Keratinocyte (primary cell): ENCODE measurements around the gene LRP1B.

ENCODE experiments used
- EZH2 ChIP-seq: IDR thresholded peaks from one replicate; pipeline ENCODE4 v1.6.1; 2012; ENCODE audit warnings: inconsistent platforms, mild to moderate bottlenecking, low read length, moderate library complexity
- TF ChIP-seq, protein P1 (sequence below), 3 experiments: IDR thresholded peaks in 1 of 3; conservative IDR thresholded peaks in 1 of 3; optimal IDR thresholded peaks in 1 of 3; 2 replicates in 2 of 3; 3 replicates in 1 of 3; pipeline versions ENCODE3 to v1.5.1; 2011; ENCODE audit warnings: low read length in 3 of 3, mild to moderate bottlenecking in 3 of 3, moderate library complexity in 2 of 3, control low read depth in 1 of 3, inconsistent platforms in 1 of 3; ENCODE audit not compliant: insufficient read depth in 2 of 3; ENCODE audit errors: extremely low read depth in 1 of 3

DNA sequence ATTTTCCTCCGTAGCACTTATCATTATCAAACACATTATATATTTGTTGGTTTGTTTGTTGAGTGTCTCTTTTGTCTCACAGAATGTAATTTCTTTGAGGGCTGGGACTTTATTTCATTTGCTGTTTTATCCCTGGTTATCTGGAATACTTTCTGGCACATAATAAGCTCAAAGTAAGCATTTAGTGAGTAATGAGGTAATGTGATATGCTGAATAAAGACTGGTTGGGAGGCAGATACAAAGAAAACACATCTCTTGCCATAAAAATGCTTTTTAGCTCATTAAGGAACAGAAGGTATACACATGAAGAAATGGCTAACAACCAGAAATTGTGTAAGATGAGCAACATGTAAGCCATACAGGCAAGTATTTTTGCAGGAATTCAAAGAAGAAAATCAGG is 1411.8 kb downstream of the LRP1B start:
- TF ChIP-seq, protein P1, sequence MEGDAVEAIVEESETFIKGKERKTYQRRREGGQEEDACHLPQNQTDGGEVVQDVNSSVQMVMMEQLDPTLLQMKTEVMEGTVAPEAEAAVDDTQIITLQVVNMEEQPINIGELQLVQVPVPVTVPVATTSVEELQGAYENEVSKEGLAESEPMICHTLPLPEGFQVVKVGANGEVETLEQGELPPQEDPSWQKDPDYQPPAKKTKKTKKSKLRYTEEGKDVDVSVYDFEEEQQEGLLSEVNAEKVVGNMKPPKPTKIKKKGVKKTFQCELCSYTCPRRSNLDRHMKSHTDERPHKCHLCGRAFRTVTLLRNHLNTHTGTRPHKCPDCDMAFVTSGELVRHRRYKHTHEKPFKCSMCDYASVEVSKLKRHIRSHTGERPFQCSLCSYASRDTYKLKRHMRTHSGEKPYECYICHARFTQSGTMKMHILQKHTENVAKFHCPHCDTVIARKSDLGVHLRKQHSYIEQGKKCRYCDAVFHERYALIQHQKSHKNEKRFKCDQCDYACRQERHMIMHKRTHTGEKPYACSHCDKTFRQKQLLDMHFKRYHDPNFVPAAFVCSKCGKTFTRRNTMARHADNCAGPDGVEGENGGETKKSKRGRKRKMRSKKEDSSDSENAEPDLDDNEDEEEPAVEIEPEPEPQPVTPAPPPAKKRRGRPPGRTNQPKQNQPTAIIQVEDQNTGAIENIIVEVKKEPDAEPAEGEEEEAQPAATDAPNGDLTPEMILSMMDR (optimal IDR thresholded peaks at IDR 0.05 in 1 of 3, IDR thresholded peaks at IDR 0.05 in 1 of 3, conservative IDR thresholded peaks at IDR 0.05 in 1 of 3; ENCODE audit: extremely low read depth in 1 of 3, insufficient read depth in 2 of 3, low read length in 3 of 3) = no peak
- TF ChIP-seq EZH2 = no peak
